ENCODE measurements around the gene TNFRSF1B. TPM values are rescaled to one million over a fixed set of nuclear protein-coding genes. Genes with fewer than 3 reads are reported as not detected.

TNFRSF1B gene
- total and polyA plus RNA-seq, 9 of the 15 experiments (the other 6 are each of a cell fraction or from before 2014, with no cell fraction given), result 8.8 to 91.3 (median 36.0) TPM

- TF ChIP-seq HMGXB4 (CRISPR knock-in tag; IDR thresholded peaks at IDR 0.05) (no peak), SFPQ (IDR thresholded peaks at IDR 0.05; ENCODE audit: low read depth, low read length) (no peak), FOXA1 (IDR thresholded peaks at IDR 0.05; ENCODE audit: borderline replicate concordance) (no peak), SIN3A (IDR thresholded peaks at IDR 0.05; ENCODE audit: borderline replicate concordance in 2 of 2, control insufficient read depth in 1 of 2, low read depth in 2 of 2, low read length in 2 of 2) (no peak; a peak in 1 of 4 replicates), ZBTB26 (CRISPR knock-in tag; IDR thresholded peaks at IDR 0.05) (no peak), SAP30 (IDR thresholded peaks at IDR 0.05; ENCODE audit: borderline replicate concordance, insufficient read depth, low read depth, low read length, poor library complexity, severe bottlenecking) (no peak), CREB1 (IDR thresholded peaks at IDR 0.05) (peak; percentile 78), CREB1 (CRISPR knock-in tag; IDR thresholded peaks at IDR 0.05) (peak; percentile 69), RBM14 (IDR thresholded peaks at IDR 0.05; ENCODE audit: borderline replicate concordance, insufficient read depth, low read depth, low read length) (no peak), E2F3 (CRISPR knock-in tag; IDR thresholded peaks at IDR 0.05) (no peak), RFX7 (CRISPR knock-in tag; IDR thresholded peaks at IDR 0.05) (no peak), FOXA3 (CRISPR knock-in tag; conservative IDR thresholded peaks at IDR 0.05 in 1 of 2, IDR thresholded peaks at IDR 0.05 in 1 of 2) (peak in 1 of 2 experiments; percentile 35; a peak in 1 of 4 replicates), ZEB2 (IDR thresholded peaks at IDR 0.05) (peak; percentile 85), ZNF316 (IDR thresholded peaks at IDR 0.05) (no peak), CEBPB (tag; IDR thresholded peaks at IDR 0.05) (no peak), ZNF511 (CRISPR knock-in tag; IDR thresholded peaks at IDR 0.05) (no peak), PHF20 (IDR thresholded peaks at IDR 0.05; ENCODE audit: partially characterized antibody) (no peak), TGIF2 (CRISPR knock-in tag; IDR thresholded peaks at IDR 0.05) (no peak), YBX1 (IDR thresholded peaks at IDR 0.05) (no peak), SP2 (IDR thresholded peaks at IDR 0.05; ENCODE audit: extremely low read depth, low read depth, low read length, poor library complexity, severe bottlenecking) (no peak), STAT5B (CRISPR knock-in tag; IDR thresholded peaks at IDR 0.05) (no peak)
Observed at GRCh38 chr1:12174924-12175810, 8.4 kb downstream of the TNFRSF1B start (continued).
